ENCODE results near the gene PLA2G12A.

The PLA2G12A gene

GRCh38 chr4:109718759-109719158 is 11.1 kb downstream of the PLA2G12A start:
- WGBS, result 91% methylated on average over 1 of the region's 1 CpG
- H2AK5ac ChIP-seq (ENCODE audit: low read length, severe bottlenecking), result no peak overlapping the region
- H4K8ac ChIP-seq (ENCODE audit: low read length), result no peak overlapping the region
- H2BK15ac ChIP-seq (ENCODE audit: low read depth, poor library complexity, severe bottlenecking), result no peak overlapping the region
- H4K91ac ChIP-seq (ENCODE audit: low read length), result no peak overlapping the region
- no peak overlapping the region for H2BK12ac ChIP-seq (ENCODE audit: low read length in 2 of 2)
- H3K4me2 ChIP-seq (ENCODE audit: low read length, poor library complexity, severe bottlenecking), result no peak overlapping the region
- DNase-seq, result no peak
- H3K9me3 ChIP-seq (ENCODE audit: control insufficient read depth, low read length), result no peaks in the 10 kb centered on the region
- H2BK120ac ChIP-seq (ENCODE audit: low read depth, low read length), result no peak overlapping the region
- no peaks in the 10 kb centered on the region for H3K27me3 ChIP-seq (ENCODE audit: control insufficient read depth in 1 of 2, insufficient read depth in 1 of 2, low read length in 2 of 2)
- H3K36me3 ChIP-seq (ENCODE audit: control insufficient read depth in 1 of 2, insufficient read depth in 2 of 2, low read depth in 1 of 2, low read length in 2 of 2), result peaks cover 0 to 25% of the 10 kb centered on the region in 2 experiments
- H3K4me3 ChIP-seq (ENCODE audit: insufficient read depth in 1 of 2, low read depth in 1 of 2, low read length in 2 of 2), result no peak overlapping the region
- H3K79me1 ChIP-seq (replicated peaks; ENCODE audit: low read length, poor library complexity, severe bottlenecking), result peaks cover 10% of the 10 kb centered on the region
- no peaks in the 10 kb centered on the region for H3K4me1 ChIP-seq (ENCODE audit: control insufficient read depth, insufficient read depth, low read depth, low read length)
- no peak overlapping the region for H3K18ac ChIP-seq (ENCODE audit: low read depth in 1 of 2, low read length in 2 of 2)
- no peak overlapping the region for H3K14ac ChIP-seq (ENCODE audit: low read length in 2 of 2)
- no peak overlapping the region for H2BK5ac ChIP-seq (ENCODE audit: low read depth, low read length, poor library complexity, severe bottlenecking)
- no peak overlapping the region for H3K4ac ChIP-seq (ENCODE audit: low read depth in 1 of 2, low read length in 2 of 2)
- H2AFZ ChIP-seq (ENCODE audit: low read depth, low read length), result no peak overlapping the region
- H3K9ac ChIP-seq (ENCODE audit: low read length), result no peak overlapping the region
- no peak overlapping the region for H3K23ac ChIP-seq (ENCODE audit: low read length in 2 of 2)
- no peak overlapping the region for H3K27ac ChIP-seq (ENCODE audit: low read length, poor library complexity, severe bottlenecking)

GRCh38 chr4:109713500-109713899 is 16.4 kb downstream of the PLA2G12A start:
- WGBS, result 100% methylated on average over 1 of the region's 3 CpGs
- Histone ChIP-seq H2BK15ac (ENCODE audit: low read depth, poor library complexity, severe bottlenecking) (no peak overlapping the region), H3K4me2 (ENCODE audit: low read length, poor library complexity, severe bottlenecking) (no peak overlapping the region), H4K91ac (ENCODE audit: low read length) (no peak overlapping the region), H3K9me3 (ENCODE audit: control insufficient read depth, low read length) (no peaks in the 10 kb centered on the region), H3K23ac (ENCODE audit: low read length in 2 of 2) (no peak overlapping the region), H3K14ac (ENCODE audit: low read length in 2 of 2) (no peak overlapping the region), H3K4ac (ENCODE audit: low read depth in 1 of 2, low read length in 2 of 2) (no peak overlapping the region), H3K27ac (ENCODE audit: low read length, poor library complexity, severe bottlenecking) (no peak overlapping the region), H3K36me3 (ENCODE audit: control insufficient read depth in 1 of 2, insufficient read depth in 2 of 2, low read depth in 1 of 2, low read length in 2 of 2) (peaks cover 0 to 50% of the 10 kb centered on the region in 2 experiments), H2BK12ac (ENCODE audit: low read length in 2 of 2) (no peak overlapping the region), H3K79me1 (replicated peaks; ENCODE audit: low read length, poor library complexity, severe bottlenecking) (peaks cover 1% of the 10 kb centered on the region), H3K9ac (ENCODE audit: low read length) (no peak overlapping the region), H2AK5ac (ENCODE audit: low read length, severe bottlenecking) (no peak overlapping the region), H3K4me1 (ENCODE audit: control insufficient read depth, insufficient read depth, low read depth, low read length) (no peaks in the 10 kb centered on the region), H3K27me3 (ENCODE audit: control insufficient read depth in 1 of 2, insufficient read depth in 1 of 2, low read length in 2 of 2) (no peaks in the 10 kb centered on the region), H2BK120ac (ENCODE audit: low read depth, low read length) (no peak overlapping the region), H2BK5ac (ENCODE audit: low read depth, low read length, poor library complexity, severe bottlenecking) (no peak overlapping the region), H2AFZ (ENCODE audit: low read depth, low read length) (no peak overlapping the region), H3K4me3 (ENCODE audit: insufficient read depth in 1 of 2, low read depth in 1 of 2, low read length in 2 of 2) (no peak overlapping the region), H4K8ac (ENCODE audit: low read length) (no peak overlapping the region), H3K18ac (ENCODE audit: low read depth in 1 of 2, low read length in 2 of 2) (no peak overlapping the region)
- no peak for DNase-seq

- 100% methylated on average over 1 of the region's 1 CpG for WGBS
- no peaks in the 10 kb centered on the region for H3K4me1 ChIP-seq (ENCODE audit: control insufficient read depth, insufficient read depth, low read depth, low read length)
Observed at GRCh38 chr4:109708990-109709389, 20.9 kb downstream of the PLA2G12A start.

DNA sequence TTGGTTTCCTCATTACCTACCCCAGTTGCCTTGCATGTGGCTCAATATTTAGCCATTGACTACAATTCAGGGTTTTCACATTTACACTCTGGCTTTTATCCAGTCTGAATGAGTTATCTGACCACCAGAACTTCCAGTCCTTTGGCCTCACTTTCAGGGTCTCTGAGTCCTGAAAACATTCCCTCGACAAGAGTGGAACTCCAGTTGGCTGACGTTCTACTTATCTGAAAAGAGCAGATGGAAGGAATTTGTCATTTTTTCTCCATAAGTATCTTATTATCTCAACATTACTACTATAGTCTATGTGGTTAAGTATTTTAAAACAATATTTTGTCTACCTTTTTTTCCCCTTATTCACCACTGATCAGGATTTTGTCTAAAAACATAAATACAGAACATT is 21.4 kb downstream of the PLA2G12A start:
- Histone ChIP-seq H3K4ac (ENCODE audit: low read depth in 1 of 2, low read length in 2 of 2) (no peak overlapping the region), H3K14ac (ENCODE audit: low read length in 2 of 2) (no peak overlapping the region), H3K4me2 (ENCODE audit: low read length, poor library complexity, severe bottlenecking) (no peak overlapping the region), H3K27me3 (ENCODE audit: control insufficient read depth in 1 of 2, insufficient read depth in 1 of 2, low read length in 2 of 2) (no peaks in the 10 kb centered on the region), H2BK120ac (ENCODE audit: low read depth, low read length) (no peak overlapping the region), H3K79me1 (replicated peaks; ENCODE audit: low read length, poor library complexity, severe bottlenecking) (no peaks in the 10 kb centered on the region), H4K8ac (ENCODE audit: low read length) (no peak overlapping the region), H3K9ac (ENCODE audit: low read length) (no peak overlapping the region), H3K4me3 (ENCODE audit: insufficient read depth in 1 of 2, low read depth in 1 of 2, low read length in 2 of 2) (no peak overlapping the region), H2AFZ (ENCODE audit: low read depth, low read length) (no peak overlapping the region), H4K91ac (ENCODE audit: low read length) (no peak overlapping the region), H2BK5ac (ENCODE audit: low read depth, low read length, poor library complexity, severe bottlenecking) (no peak overlapping the region), H3K36me3 (ENCODE audit: control insufficient read depth in 1 of 2, insufficient read depth in 2 of 2, low read depth in 1 of 2, low read length in 2 of 2) (peaks cover 0 to 27% of the 10 kb centered on the region in 2 experiments), H2BK15ac (ENCODE audit: low read depth, poor library complexity, severe bottlenecking) (no peak overlapping the region), H2BK12ac (ENCODE audit: low read length in 2 of 2) (no peak overlapping the region), H3K27ac (ENCODE audit: low read length, poor library complexity, severe bottlenecking) (no peak overlapping the region), H3K23ac (ENCODE audit: low read length in 2 of 2) (no peak overlapping the region), H3K4me1 (ENCODE audit: control insufficient read depth, insufficient read depth, low read depth, low read length) (peaks cover 1% of the 10 kb centered on the region), H2AK5ac (ENCODE audit: low read length, severe bottlenecking) (no peak overlapping the region), H3K18ac (ENCODE audit: low read depth in 1 of 2, low read length in 2 of 2) (no peak overlapping the region), H3K9me3 (ENCODE audit: control insufficient read depth, low read length) (no peaks in the 10 kb centered on the region)
- WGBS, result no CpG with 5 or more reads among the region's 2 CpGs
- DNase-seq, result no peak

More at GRCh38 chr4:109708990-109709389, 20.9 kb downstream of the PLA2G12A start:
- no peaks in the 10 kb centered on the region for H3K9me3 ChIP-seq (ENCODE audit: control insufficient read depth, low read length)
- H3K4me3 ChIP-seq (ENCODE audit: insufficient read depth in 1 of 2, low read depth in 1 of 2, low read length in 2 of 2), result no peak overlapping the region
- no peak overlapping the region for H4K91ac ChIP-seq (ENCODE audit: low read length)
- no peak overlapping the region for H3K23ac ChIP-seq (ENCODE audit: low read length in 2 of 2)
- H2BK12ac ChIP-seq (ENCODE audit: low read length in 2 of 2), result no peak overlapping the region
- no peak overlapping the region for H4K8ac ChIP-seq (ENCODE audit: low read length)
- no peak overlapping the region for H3K27ac ChIP-seq (ENCODE audit: low read length, poor library complexity, severe bottlenecking)
- H3K4ac ChIP-seq (ENCODE audit: low read depth in 1 of 2, low read length in 2 of 2), result no peak overlapping the region
- no peaks in the 10 kb centered on the region for H3K27me3 ChIP-seq (ENCODE audit: control insufficient read depth in 1 of 2, insufficient read depth in 1 of 2, low read length in 2 of 2)
- no peak overlapping the region for H3K4me2 ChIP-seq (ENCODE audit: low read length, poor library complexity, severe bottlenecking)
- H3K36me3 ChIP-seq (ENCODE audit: control insufficient read depth in 1 of 2, insufficient read depth in 2 of 2, low read depth in 1 of 2, low read length in 2 of 2), result peaks cover 0 to 33% of the 10 kb centered on the region in 2 experiments
- H2BK15ac ChIP-seq (ENCODE audit: low read depth, poor library complexity, severe bottlenecking), result no peak overlapping the region
- H2BK120ac ChIP-seq (ENCODE audit: low read depth, low read length), result no peak overlapping the region
- DNase-seq, result no peak
- H2AK5ac ChIP-seq (ENCODE audit: low read length, severe bottlenecking), result no peak overlapping the region
- H2AFZ ChIP-seq (ENCODE audit: low read depth, low read length), result no peak overlapping the region
- H2BK5ac ChIP-seq (ENCODE audit: low read depth, low read length, poor library complexity, severe bottlenecking), result no peak overlapping the region
- no peak overlapping the region for H3K18ac ChIP-seq (ENCODE audit: low read depth in 1 of 2, low read length in 2 of 2)
- H3K79me1 ChIP-seq (replicated peaks; ENCODE audit: low read length, poor library complexity, severe bottlenecking), result no peaks in the 10 kb centered on the region
- H3K14ac ChIP-seq (ENCODE audit: low read length in 2 of 2), result no peak overlapping the region
- H3K9ac ChIP-seq (ENCODE audit: low read length), result no peak overlapping the region
